Endodermal cell (in vitro differentiated cells): ENCODE measurements around the gene HIF1A. TPM values are rescaled to one million over a fixed set of nuclear protein-coding genes. Genes with fewer than 3 reads are reported as not detected.

ENCODE experiments used
- DNase-seq: peaks from one replicate; pipeline ENCODE4 v3.0.0-alpha.2; 2017
- H3K27ac ChIP-seq: 2 replicates; pipeline ENCODE4 v1.5.1; 2013; ENCODE audit warnings: mild to moderate bottlenecking, low read depth, low read length, moderate library complexity
- H3K27me3 ChIP-seq: 2 replicates; pipeline ENCODE4 v1.6.1; 2013; ENCODE audit warnings: mild to moderate bottlenecking, low read length, moderate library complexity; ENCODE audit not compliant: insufficient read depth, control insufficient read depth, poor library complexity, severe bottlenecking
- H3K36me3 ChIP-seq: 2 replicates; pipeline ENCODE4 v1.7.0; 2013; ENCODE audit warnings: mild to moderate bottlenecking, low read length, moderate library complexity; ENCODE audit not compliant: control insufficient read depth, insufficient read depth
- H3K4me1 ChIP-seq: one replicate; pipeline ENCODE4 v1.7.0; 2013; ENCODE audit warnings: low read length; ENCODE audit not compliant: control insufficient read depth, insufficient read depth
- H3K4me3 ChIP-seq: 2 replicates; pipeline ENCODE4 v1.5.1; 2013; ENCODE audit warnings: mild to moderate bottlenecking, low read length, moderate library complexity
- H3K9ac ChIP-seq: 2 replicates; pipeline ENCODE4 v1.6.1; 2013; ENCODE audit warnings: mild to moderate bottlenecking, low read length, moderate library complexity; ENCODE audit not compliant: poor library complexity, severe bottlenecking; ENCODE audit errors: extremely low read depth
- H3K9me3 ChIP-seq: 2 replicates; pipeline ENCODE4 v1.6.1; 2013; ENCODE audit warnings: mild to moderate bottlenecking, low read length, moderate library complexity; ENCODE audit not compliant: control insufficient read depth
- H3K27ac Mint-ChIP-seq: 2 replicates; pipeline ENCODE4 v1.8.0; 2020; ENCODE audit warnings: mixed read lengths
- H3K27me3 Mint-ChIP-seq: 2 replicates; pipeline ENCODE4 v1.8.0; 2021; ENCODE audit warnings: mild to moderate bottlenecking, mixed read lengths; ENCODE audit not compliant: insufficient read depth
- H3K36me3 Mint-ChIP-seq: 2 replicates; pipeline ENCODE4 v1.8.0; 2020; ENCODE audit warnings: low read depth, mixed read lengths
- H3K4me1 Mint-ChIP-seq: 2 replicates; pipeline ENCODE4 v1.8.0; 2020; ENCODE audit warnings: mixed read lengths
- H3K4me3 Mint-ChIP-seq: 2 replicates; pipeline ENCODE4 v1.8.0; 2020; ENCODE audit warnings: mild to moderate bottlenecking, moderate library complexity, mixed read lengths
- H3K9me3 Mint-ChIP-seq: 2 replicates; pipeline ENCODE4 v1.8.0; 2020; ENCODE audit warnings: mild to moderate bottlenecking, mixed read lengths
- WGBS, 2 experiments: methylation state at CpG; one replicate each; pipeline versions ENCODE4 v1.1.5 to v1.1.7; 2013; ENCODE audit warnings: missing lambda C conversion rate in 2 of 2, mixed read lengths in 1 of 2; ENCODE audit not compliant: insufficient coverage in 1 of 2, insufficient read length in 1 of 2; 5-methylcytosine and 5-hydroxymethylcytosine counted together
- total RNA-seq, 2 donors: library from RNA; stranded (reverse); fragmentation: NEBNext Ultra II Directional in 1 of 2; extraction: Animal tissue kit (Norgen Biotek cat#: 25700) in 1 of 2; gene quantifications; 2 replicates in 1 of 2; 3 replicates in 1 of 2; pipeline ENCODE4 v1.2.1, GENCODE V29; 2021
- TF ChIP-seq, protein P1 (sequence below): fragments of 200-600 bp; sonication (generic); conservative IDR thresholded peaks from 2 replicates; pipeline ENCODE4 v1.5.0; 2021; ENCODE audit warnings: antibody characterized with exemption, mild to moderate bottlenecking

HIF1A gene
- total RNA-seq, 2 donors from 2014 or later = 201 to 227 TPM

DNA sequence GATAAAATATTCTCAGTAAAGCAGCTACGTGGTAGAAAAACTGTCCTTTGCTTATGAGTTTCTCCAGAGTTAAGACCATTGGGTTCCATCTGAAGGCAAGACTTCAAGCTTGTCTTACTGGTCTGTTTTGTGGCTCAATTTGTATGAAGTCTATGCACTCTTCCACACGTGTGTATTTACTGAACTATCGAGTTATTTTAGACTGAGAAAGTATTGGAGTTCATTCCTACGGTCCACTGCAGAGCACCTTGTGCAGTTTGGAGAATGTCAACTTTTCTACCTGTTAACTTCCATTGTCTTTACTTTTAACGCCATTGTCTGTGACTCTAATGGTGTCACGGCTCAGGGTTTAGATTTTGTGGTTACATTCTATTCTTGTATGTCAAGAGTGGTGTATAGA, 3.7 kb downstream of the HIF1A start:
- H3K9me3 Mint-ChIP-seq = no peaks in the 10 kb centered on the region
- H3K27ac Mint-ChIP-seq = peak overlapping the region; percentile 2
- Histone ChIP-seq H3K27me3 (no peaks in the 10 kb centered on the region), H3K36me3 (no peaks in the 10 kb centered on the region), H3K4me1 (peaks cover 3% of the 10 kb centered on the region), H3K4me3 (peak overlapping the region; percentile 97), H3K27ac (no peak overlapping the region), H3K9ac (no peak overlapping the region), H3K9me3 (no peaks in the 10 kb centered on the region)
- no peaks in the 10 kb centered on the region for H3K27me3 Mint-ChIP-seq
- H3K36me3 Mint-ChIP-seq = no peaks in the 10 kb centered on the region
- no peak for DNase-seq
- H3K4me1 Mint-ChIP-seq = peaks cover 56% of the 10 kb centered on the region
- WGBS, 2 experiments = 77 to 80% methylated on average over 5 to 6 of the region's 6 CpGs
- H3K4me3 Mint-ChIP-seq = peak overlapping the region; percentile 96
- TF ChIP-seq, protein P1, sequence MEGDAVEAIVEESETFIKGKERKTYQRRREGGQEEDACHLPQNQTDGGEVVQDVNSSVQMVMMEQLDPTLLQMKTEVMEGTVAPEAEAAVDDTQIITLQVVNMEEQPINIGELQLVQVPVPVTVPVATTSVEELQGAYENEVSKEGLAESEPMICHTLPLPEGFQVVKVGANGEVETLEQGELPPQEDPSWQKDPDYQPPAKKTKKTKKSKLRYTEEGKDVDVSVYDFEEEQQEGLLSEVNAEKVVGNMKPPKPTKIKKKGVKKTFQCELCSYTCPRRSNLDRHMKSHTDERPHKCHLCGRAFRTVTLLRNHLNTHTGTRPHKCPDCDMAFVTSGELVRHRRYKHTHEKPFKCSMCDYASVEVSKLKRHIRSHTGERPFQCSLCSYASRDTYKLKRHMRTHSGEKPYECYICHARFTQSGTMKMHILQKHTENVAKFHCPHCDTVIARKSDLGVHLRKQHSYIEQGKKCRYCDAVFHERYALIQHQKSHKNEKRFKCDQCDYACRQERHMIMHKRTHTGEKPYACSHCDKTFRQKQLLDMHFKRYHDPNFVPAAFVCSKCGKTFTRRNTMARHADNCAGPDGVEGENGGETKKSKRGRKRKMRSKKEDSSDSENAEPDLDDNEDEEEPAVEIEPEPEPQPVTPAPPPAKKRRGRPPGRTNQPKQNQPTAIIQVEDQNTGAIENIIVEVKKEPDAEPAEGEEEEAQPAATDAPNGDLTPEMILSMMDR = no peak

DNA sequence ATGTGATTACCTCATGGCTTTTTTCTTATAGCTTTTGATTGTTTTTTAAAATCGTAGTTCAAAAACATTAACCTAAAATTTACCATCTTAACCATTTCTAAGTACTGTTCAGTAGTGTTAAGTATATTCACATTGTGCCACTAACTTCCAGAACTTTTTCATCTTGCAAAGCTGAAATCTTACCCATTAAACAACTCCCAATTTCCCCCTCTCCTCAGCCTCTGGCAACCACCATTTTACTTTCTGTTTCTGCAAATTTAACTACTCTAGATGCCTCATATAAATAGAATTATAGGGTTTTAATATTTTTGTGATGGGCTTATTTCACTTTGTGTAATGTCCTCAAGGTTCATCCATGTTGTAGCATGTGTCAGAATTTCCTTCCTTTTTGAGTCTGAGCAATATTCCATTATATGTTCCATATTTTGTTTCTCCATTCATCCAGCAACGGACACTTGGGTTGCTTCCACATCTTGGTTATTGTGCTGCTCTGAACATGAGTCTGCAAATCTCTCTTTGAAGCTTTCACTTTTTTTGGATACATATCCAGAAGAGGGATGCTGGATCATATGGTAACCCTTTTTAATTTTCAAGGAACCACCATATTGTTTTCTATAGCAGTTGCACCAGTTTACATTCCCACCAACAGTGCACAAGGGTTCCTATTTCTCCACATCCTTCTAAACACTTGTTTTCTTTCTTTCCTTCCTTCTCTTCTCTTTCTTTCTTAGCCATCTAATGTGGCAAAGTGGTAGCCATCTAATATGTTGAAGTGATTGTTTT, 5.0 kb downstream of the HIF1A start:
- Mint-ChIP-seq H3K4me1 (peaks cover 51% of the 10 kb centered on the region), H3K4me3 (peak overlapping the region; percentile 96), H3K9me3 (no peaks in the 10 kb centered on the region), H3K27me3 (no peaks in the 10 kb centered on the region), H3K27ac (peak overlapping the region; percentile 10), H3K36me3 (no peaks in the 10 kb centered on the region)
- Histone ChIP-seq H3K9me3 (no peaks in the 10 kb centered on the region), H3K27me3 (no peaks in the 10 kb centered on the region), H3K9ac (no peak overlapping the region), H3K4me3 (peak overlapping the region; percentile 97), H3K36me3 (peaks cover 6% of the 10 kb centered on the region), H3K4me1 (peaks cover 3% of the 10 kb centered on the region), H3K27ac (no peak overlapping the region)
- 88 to 89% methylated on average over 1 to 2 of the region's 2 CpGs for WGBS, 2 experiments
- TF ChIP-seq, protein P1 = no peak
- DNase-seq = no peak

DNA sequence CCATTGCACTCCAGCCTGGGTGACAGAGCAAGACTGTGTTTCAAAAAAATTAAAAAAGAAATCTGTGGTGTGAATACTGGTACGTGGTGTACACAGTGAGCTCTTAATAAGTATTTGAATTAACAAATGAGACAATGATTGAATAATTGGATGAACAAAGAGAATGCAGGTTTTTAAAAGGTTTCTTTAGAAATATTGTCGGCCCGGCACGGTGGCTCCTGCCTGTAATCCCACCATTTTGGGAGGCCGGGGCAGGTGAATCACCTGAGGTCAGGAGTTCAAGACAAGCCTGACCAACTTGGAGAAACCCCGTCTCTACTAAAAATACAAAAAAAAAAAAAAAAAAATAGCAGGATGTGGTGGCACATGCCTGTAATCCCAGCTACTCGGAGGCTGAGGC, 6.6 kb downstream of the HIF1A start:
- Mint-ChIP-seq H3K4me1 (peaks cover 51% of the 10 kb centered on the region), H3K36me3 (peaks cover 5% of the 10 kb centered on the region), H3K4me3 (no peak overlapping the region), H3K27me3 (no peaks in the 10 kb centered on the region), H3K27ac (peak overlapping the region; percentile 55), H3K9me3 (no peaks in the 10 kb centered on the region)
- TF ChIP-seq, protein P1 = no peak
- H3K27me3 ChIP-seq = no peaks in the 10 kb centered on the region
- peaks cover 13% of the 10 kb centered on the region for H3K36me3 ChIP-seq
- H3K9me3 ChIP-seq = no peaks in the 10 kb centered on the region
- H3K27ac ChIP-seq = no peak overlapping the region
- peaks cover 3% of the 10 kb centered on the region for H3K4me1 ChIP-seq
- DNase-seq = no peak
- no peak overlapping the region for H3K4me3 ChIP-seq
- no peak overlapping the region for H3K9ac ChIP-seq
- 92 to 97% methylated on average over 1 to 7 of the region's 7 CpGs for WGBS, 2 experiments
